Measurements from ENCODE around the gene SFMBT2.

SFMBT2 gene

DNA sequence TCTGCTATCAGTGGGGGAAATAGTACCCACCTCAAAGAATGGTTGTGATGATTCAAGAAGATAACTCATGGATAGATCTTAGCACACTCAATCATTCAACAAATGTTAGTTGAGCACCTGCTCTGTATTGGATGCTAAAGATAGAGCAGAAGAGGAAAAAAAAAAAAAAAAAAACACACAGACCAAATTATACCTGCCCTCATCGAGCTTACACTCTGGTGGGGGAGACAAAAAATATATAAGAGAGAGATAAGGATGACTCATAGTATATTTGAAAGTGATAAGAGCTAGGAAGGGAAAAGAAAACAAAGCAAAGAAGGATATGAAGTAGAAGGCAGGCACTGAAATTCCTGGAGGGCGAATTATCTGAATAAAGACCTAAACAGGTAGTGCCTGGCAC, 258.5 kb downstream of the SFMBT2 start:
- TF ChIP-seq CTCF (IDR thresholded peaks at IDR 0.05; ENCODE audit: control insufficient read depth, extremely low read depth, insufficient read depth): no peak

GRCh38 chr10:7151538-7151937, 259.3 kb downstream of the SFMBT2 start:
- H3K4me3 ChIP-seq (ENCODE audit: low read depth, low read length): no peak overlapping the region
- DNase-seq (ENCODE audit: low read depth): no peak
- TF ChIP-seq CTCF (IDR thresholded peaks at IDR 0.05; ENCODE audit: control insufficient read depth, extremely low read depth, insufficient read depth): no peak

More for the DNA sequence above, 258.5 kb downstream of the SFMBT2 start:
- no peak overlapping the region for H3K4me3 ChIP-seq (ENCODE audit: low read depth, low read length)
- DNase-seq (ENCODE audit: low read depth): no peak

DNA sequence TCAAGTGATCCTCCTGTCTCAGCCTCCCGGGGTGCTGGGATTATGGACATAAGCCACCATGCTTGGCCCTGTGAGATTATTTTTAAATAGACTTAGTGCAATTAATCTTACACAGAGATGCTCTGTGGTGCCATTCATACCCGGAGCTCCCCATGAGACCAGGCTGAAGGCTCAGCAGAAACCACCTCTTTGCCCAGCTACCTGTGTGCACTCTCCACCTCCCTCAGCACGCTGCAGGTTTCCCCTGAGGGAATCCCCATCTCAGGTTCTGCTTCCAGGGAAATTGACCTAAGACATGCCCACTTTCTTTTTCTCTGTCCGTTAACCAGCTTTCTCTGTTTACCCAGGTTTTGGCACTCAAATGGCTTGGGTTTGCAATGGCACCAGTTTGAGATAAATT, 260.5 kb downstream of the SFMBT2 start:
- TF ChIP-seq CTCF (IDR thresholded peaks at IDR 0.05; ENCODE audit: control insufficient read depth, extremely low read depth, insufficient read depth): no peak

DNA sequence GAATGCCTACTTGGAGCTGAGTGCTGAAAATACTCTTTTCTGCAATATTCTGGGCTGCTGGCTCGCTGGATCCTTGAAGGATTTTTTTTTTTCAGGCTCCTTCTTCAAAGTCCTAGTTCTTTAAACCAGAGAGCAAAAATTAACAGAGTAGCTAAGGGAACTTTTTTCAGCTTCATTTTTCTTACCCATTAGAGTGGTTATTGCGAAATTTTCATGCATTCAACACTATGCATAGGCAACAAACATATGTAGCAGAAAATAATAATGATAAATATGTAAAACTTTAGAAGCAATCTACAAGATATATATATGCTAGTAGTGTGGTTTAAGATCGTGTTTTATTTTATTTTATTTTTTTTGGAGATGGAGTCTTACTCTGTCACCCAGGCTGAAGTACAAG, 264.6 kb downstream of the SFMBT2 start:
- H3K4me3 ChIP-seq (ENCODE audit: low read depth, low read length): no peak overlapping the region
- DNase-seq (ENCODE audit: low read depth): no peak
- TF ChIP-seq CTCF (IDR thresholded peaks at IDR 0.05; ENCODE audit: control insufficient read depth, extremely low read depth, insufficient read depth): no peak

More for the DNA sequence above, 260.5 kb downstream of the SFMBT2 start:
- no peak overlapping the region for H3K4me3 ChIP-seq (ENCODE audit: low read depth, low read length)
- DNase-seq (ENCODE audit: low read depth): no peak

GRCh38 chr10:7136016-7136415, 274.8 kb downstream of the SFMBT2 start:
- TF ChIP-seq CTCF (IDR thresholded peaks at IDR 0.05; ENCODE audit: control insufficient read depth, extremely low read depth, insufficient read depth): no peak
- H3K4me3 ChIP-seq (ENCODE audit: low read depth, low read length): no peak overlapping the region
- no peak for DNase-seq (ENCODE audit: low read depth)

DNA sequence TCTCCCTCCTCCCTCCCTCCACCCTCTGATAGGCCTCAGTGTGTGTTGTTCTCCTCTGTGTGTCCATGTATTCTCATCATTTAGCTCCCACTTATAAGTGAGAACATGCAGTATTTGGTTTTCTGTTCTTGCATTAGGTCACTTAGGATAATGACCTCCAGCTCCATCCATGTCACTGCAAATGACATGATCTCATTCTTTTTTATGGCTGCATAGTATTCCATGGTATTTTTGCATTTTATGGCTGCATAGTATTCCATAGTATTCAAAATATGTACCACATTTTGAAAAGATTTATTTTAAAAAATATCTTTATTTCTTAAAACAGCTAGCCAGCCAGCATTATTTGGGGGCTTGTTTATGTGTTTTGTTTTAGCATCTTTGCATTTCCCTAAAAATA, 275.6 kb downstream of the SFMBT2 start:
- DNase-seq (ENCODE audit: low read depth): no peak
- TF ChIP-seq CTCF (IDR thresholded peaks at IDR 0.05; ENCODE audit: control insufficient read depth, extremely low read depth, insufficient read depth): no peak
- H3K4me3 ChIP-seq (ENCODE audit: low read depth, low read length): no peak overlapping the region

- no peak overlapping the region for H3K4me3 ChIP-seq (ENCODE audit: low read depth, low read length)
- no peak for TF ChIP-seq CTCF (IDR thresholded peaks at IDR 0.05; ENCODE audit: control insufficient read depth, extremely low read depth, insufficient read depth)
- no peak for DNase-seq (ENCODE audit: low read depth)
These were observed 276.4 kb downstream of the SFMBT2 start for GRCh38 chr10:7134448-7134847.

All from LNCaP clone FGC (cell line).